Stimulated activated CD4-positive, alpha-beta T cell treated with anti-CD3 and anti-CD28 coated beads, Interleukin-1b, Interleukin-23, amount 100 ng/mL, for 1 hour (primary cell): ENCODE data around the gene TSC22D3.
"Not testable (repeated sequence)": the region's sequence is repeated elsewhere in the genome, so short reads cannot be mapped to it uniquely, and the experiment has no call there.

Experiments
- DNase-seq, 2 donors: peaks; one replicate each; pipeline ENCODE4 v3.0.0-alpha.2; 2020; ENCODE audit warnings: low read depth in 2 of 2

Gene TSC22D3

DNA sequence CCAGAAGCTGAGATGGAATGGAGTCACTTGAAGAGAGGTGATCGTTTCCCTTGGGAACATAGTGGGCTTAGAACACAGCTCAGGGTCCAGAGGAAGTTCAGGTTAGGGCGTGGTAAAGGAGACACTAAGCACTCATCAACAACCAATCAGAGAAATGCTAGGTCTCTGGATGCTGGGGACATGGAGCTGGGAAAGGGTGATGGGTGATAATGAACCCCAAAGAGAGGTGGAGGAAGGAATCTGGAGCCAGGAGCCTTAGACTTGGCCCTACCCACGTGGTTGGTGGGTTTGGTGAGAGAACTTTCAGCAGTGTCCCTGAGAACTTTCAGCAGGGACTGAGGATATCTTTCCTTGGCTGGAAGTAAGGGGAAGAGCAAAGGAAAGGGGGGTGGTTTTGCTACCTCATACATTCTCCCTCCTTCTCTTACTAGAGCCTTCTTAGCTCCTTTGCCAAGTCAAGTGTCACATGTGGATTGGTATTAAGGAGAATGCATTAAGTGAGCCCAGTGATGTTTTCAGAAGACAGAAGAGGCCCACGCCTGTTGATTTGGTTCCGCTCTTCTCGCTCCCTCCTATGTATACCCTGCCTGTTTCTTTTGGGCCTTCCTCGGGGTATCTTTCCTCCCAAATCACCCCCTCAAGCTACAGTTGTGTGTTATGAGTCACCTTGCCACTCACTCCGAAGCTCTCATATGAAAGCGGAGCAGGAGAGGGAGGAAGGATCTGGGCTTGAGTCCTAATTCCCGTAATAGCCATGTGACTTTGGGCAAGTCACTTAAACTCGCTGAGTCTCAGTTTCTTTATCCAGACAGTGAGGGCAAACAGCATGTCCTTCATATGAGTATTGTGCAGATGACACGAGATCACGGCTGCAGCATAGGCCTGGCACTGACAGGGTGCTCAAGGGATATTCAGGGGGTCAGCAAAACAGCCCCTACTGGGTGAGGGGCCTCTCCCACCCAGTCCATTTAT lies 63.1 kb downstream of the TSC22D3 start:
- DNase-seq, result no peak

GRCh38 chrX:107711521-107712181 lies 63.9 kb downstream of the TSC22D3 start:
- DNase-seq, result no peak

GRCh38 chrX:107710617-107711391 lies 64.8 kb downstream of the TSC22D3 start:
- DNase-seq, result peak in 1 of 2 donors; percentile 16

DNA sequence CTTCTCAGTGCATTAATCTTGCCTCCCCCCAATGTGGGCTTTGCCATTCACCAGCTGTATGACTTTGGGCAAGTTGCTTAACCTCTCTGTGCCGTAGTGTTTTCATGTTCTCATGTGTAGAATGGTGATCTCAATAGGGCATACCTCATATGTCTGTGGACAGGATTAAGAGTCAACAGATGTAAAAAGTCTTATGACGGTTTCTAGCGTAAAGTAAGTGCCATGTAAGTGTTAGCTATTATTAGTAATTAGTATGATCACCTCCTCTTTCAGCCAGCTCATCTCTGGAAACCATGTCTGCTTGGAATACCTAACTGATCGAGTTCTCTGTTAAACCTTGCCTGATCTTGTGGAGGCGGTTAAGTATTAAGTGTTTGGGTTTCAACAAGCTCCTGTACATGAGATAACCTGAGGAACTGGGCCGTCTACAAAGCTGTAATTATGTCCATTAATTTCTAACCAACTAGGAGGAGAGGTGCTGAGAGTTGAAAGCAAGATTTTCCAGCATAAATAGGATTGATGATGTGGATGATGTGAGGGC lies 66.3 kb downstream of the TSC22D3 start:
- DNase-seq, result no peak

DNA sequence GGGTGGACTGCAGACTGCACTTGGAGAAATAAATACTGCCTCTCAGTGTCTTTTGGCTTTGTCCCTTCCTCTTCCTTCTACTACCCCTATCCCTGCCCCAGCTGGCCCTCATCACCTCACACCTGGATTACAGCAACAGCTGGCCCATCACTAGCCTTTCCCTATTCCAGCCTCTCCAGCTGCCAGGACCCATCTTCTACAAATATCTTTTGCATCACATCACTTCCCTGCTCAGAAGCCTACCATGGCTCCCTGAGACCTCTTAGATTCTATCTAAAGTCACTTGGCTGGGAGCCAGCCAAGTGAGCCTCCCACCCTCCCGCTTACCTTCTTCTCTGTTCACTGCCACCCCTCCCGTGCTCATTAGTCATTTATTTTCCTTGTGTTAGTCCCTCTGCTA lies 66.8 kb downstream of the TSC22D3 start:
- DNase-seq, result no peak

GRCh38 chrX:107707866-107708265 lies 67.7 kb downstream of the TSC22D3 start:
- no peak for DNase-seq

- DNase-seq, result no peak
Observed at GRCh38 chrX:107706309-107706708, 69.3 kb downstream of the TSC22D3 start.

DNA sequence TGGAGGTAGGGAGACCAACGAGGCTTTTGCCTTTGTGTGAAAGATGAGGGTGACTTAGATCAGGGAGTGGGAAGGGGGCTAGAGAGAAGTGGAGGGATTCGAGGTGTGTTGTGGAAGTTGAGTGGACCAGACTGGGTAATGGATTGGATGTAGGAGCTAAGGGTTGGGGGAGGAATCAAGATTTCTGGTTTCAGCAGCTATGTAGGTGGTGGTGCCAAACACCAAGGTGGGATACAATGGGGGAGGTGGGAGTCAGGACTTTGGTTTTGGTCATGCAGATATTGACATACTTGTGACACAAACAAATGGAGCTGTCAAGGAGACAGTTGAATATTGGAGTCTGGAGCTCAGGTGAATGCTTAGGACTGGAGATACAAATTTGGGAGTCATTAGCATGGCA lies 71.0 kb downstream of the TSC22D3 start:
- no peak for DNase-seq

DNA sequence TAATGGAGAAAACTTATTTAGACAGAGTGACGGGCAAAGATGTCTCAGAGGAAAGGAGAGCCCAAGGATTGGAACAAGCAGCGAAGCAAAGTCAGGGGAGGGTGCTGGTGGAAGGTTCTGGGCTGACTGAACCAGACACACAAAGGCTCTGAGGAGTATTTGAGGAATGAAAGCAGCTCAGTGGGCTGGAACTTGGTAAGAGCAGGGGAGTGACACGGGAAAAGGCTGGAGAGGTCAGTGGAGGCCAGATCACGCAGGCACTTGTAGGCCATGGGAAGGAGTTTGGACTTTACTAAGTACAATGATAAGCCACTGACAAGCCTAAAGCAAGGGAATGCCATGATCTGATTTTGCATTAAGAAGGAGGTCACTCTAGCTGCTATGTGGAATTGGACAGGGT lies 71.4 kb downstream of the TSC22D3 start:
- DNase-seq, result no peak

GRCh38 chrX:107701493-107702121 lies 74.0 kb downstream of the TSC22D3 start:
- no peak for DNase-seq

GRCh38 chrX:107700790-107701189 lies 74.8 kb downstream of the TSC22D3 start:
- DNase-seq, result no peak

GRCh38 chrX:107700317-107700774 lies 75.2 kb downstream of the TSC22D3 start:
- no peak for DNase-seq

DNA sequence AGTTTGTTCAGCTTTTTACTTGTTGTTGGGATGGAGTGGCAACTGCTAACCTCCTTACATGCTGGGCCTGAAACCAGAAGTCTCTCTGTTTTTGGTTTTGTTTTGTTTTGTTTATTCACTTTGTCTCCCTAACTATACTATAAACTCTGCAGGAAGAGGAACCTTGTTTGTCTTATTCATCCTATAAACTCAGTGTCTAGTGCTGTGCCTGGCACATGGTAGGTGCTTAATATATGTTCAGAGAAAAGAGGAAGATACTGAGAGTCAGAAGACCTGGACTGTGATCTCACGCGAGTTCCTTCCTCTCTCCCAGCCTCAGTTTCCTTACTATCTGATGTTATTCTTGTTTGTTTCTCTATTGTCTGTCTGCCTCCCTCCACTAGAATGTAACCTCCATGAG lies 76.0 kb downstream of the TSC22D3 start:
- no peak for DNase-seq

DNA sequence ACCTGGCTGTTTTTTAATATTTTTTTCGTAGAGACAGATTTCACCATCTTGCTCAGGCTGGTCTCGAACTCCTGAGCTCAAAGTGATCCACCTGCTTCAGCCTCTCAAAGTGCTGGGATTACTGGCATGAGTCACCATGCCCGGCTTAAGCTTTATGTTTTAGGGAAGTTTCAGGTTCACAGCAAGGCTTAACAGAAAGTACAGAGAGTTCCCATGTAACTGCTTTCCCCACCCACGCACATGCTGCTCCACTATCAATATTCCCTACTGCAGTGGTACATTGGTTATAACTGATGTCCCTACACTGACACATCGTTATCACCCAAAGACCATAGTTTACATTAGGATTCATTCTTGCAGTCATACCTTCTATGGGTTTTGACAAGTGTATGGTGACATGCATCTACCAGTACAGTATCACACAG lies 84.6 kb downstream of the TSC22D3 start:
- no peak for DNase-seq

GRCh38 chrX:107687445-107687844 lies 88.1 kb downstream of the TSC22D3 start:
- DNase-seq, result no peak

DNA sequence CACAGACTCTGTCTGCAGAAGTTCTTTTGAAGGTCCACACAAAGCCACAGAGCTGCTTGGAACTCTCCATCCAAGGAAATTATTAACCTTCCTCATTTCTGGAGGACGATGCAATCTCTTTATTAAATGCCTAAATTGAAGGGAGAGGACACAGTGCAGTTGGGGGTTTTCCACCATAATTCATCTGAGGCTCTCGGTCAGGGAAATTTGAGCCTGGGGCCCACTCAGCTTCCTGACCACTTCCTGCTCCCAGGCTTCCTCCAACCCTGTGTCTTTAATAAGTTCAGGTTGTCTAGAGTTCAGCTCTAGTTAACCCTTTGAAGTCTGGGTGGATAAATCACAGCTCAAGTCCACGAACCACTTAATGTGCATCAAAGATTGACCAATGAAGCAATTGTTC lies 88.8 kb downstream of the TSC22D3 start:
- DNase-seq, result no peak

- no peak for DNase-seq
Observed at GRCh38 chrX:107686026-107686425, 89.6 kb downstream of the TSC22D3 start.

- DNase-seq, result not testable (repeated sequence)
Observed at GRCh38 chrX:107685586-107685985, 90.0 kb downstream of the TSC22D3 start.

DNA sequence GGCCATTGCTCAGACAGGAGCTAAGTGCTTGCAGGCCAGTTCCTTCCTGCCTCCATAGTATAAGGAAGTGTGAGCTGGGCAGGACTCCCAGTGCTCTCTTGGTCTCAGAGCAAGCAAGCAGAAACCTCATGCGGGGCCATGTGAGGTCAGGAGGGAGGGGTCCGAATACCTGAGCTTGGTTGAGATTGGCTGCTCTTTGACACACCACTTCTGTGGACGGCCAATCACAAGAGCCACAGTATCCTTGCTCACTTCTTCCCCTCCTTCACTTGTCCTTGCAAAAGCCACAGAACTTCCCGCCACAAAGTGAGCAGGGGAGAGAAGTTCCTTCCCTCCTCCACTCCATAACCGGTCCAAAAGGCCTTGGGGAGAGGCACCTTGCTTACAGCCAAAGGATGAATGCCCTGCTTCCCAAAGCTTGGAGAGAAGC lies 90.6 kb downstream of the TSC22D3 start:
- no peak for DNase-seq

DNA sequence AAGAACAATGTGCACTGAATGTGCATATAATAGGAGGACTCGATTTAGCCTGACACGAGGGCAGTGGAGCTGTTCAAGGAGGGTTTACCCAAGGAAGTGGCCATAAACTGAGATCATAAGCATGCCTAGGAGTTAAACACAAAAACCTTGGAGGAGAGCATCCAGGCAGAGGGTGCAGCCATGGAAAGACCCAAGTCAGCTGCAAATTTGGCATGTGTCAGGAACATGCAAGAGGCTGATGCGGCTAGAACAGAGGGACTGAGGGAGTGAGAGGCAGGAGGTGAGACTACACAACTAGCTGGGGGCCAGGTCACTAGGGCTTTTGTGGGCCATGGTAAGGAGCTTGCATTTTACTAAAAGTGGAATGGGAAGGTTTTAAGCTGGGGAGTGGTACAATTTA lies 91.7 kb downstream of the TSC22D3 start:
- DNase-seq, result no peak
